GM06990 (cell line): ENCODE measurements around the gene ZBTB22.

Experiments used
- DNase-seq: peaks from one replicate; pipeline ENCODE4 v3.0.0-alpha.2; 2011; ENCODE audit not compliant: insufficient read length; ENCODE audit errors: extremely low read depth
- H3K27me3 ChIP-seq: replicated peaks from 2 replicates; pipeline ENCODE4 v1.6.0; 2011; ENCODE audit warnings: low read length; ENCODE audit not compliant: control insufficient read depth, insufficient read depth
- H3K36me3 ChIP-seq: 2 replicates; pipeline ENCODE4 v1.5.1; 2011; ENCODE audit warnings: low read length; ENCODE audit not compliant: control insufficient read depth, insufficient read depth
- H3K4me3 ChIP-seq: replicated peaks from 2 replicates; pipeline ENCODE4 v1.5.1; 2011; ENCODE audit warnings: low read depth, mild to moderate bottlenecking, control low read depth, low read length
- CTCF ChIP-seq: IDR thresholded peaks from 2 replicates; pipeline ENCODE4 v1.5.1; 2011; ENCODE audit warnings: low read length, control low read depth, mild to moderate bottlenecking, inconsistent platforms; ENCODE audit not compliant: insufficient read depth, poor library complexity, severe bottlenecking

ZBTB22 gene

GRCh38 chr6:33305052-33305451 lies 12.5 kb downstream of the ZBTB22 start:
- no peak for DNase-seq
- no peak for TF ChIP-seq CTCF
- Histone ChIP-seq H3K27me3 (no peaks in the 10 kb centered on the region), H3K4me3 (no peak overlapping the region), H3K36me3 (peaks cover 27% of the 10 kb centered on the region)

- Histone ChIP-seq H3K4me3 (no peak overlapping the region), H3K27me3 (no peaks in the 10 kb centered on the region), H3K36me3 (peaks cover 27% of the 10 kb centered on the region)
- no peak for TF ChIP-seq CTCF
- no peak for DNase-seq
These were observed 13.3 kb downstream of the ZBTB22 start for GRCh38 chr6:33304216-33304615.

GRCh38 chr6:33301877-33302276 lies 15.7 kb downstream of the ZBTB22 start:
- H3K4me3 ChIP-seq = no peak overlapping the region
- peaks cover 27% of the 10 kb centered on the region for H3K36me3 ChIP-seq
- DNase-seq = no peak
- TF ChIP-seq CTCF = no peak
- no peaks in the 10 kb centered on the region for H3K27me3 ChIP-seq

GRCh38 chr6:33299237-33299944 lies 18.2 kb downstream of the ZBTB22 start:
- peak; percentile 95 for DNase-seq
- peaks cover 14% of the 10 kb centered on the region for H3K36me3 ChIP-seq
- no peaks in the 10 kb centered on the region for H3K27me3 ChIP-seq
- peak; percentile 71 for TF ChIP-seq CTCF
- peak overlapping the region; percentile 81 for H3K4me3 ChIP-seq

GRCh38 chr6:33298773-33299236 lies 18.7 kb downstream of the ZBTB22 start, which contains the start of gene RGL2:
TSS of gene RGL2 (minus strand) at chr6:33298942. CDS start at chr6:33298610, 332 bp downstream.
- no peak for TF ChIP-seq CTCF
- Histone ChIP-seq H3K4me3 (peak within 1 kb of the TSS; percentile 81), H3K27me3 (no peaks in the 10 kb centered on the region), H3K36me3 (peaks cover 8% of the 10 kb centered on the region)
- DNase-seq = peak; percentile 78
